Left lobe of liver (tissue), 2 donors: ENCODE measurements around the gene G6PD. TPM values are rescaled to one million over a fixed set of nuclear protein-coding genes. Genes with fewer than 3 reads are reported as not detected.

Experiments
- ATAC-seq: fragments of 200-7000 bp; cut with Tn5 transposase; one replicate; pipeline ENCODE4 v1.9.1; 2020; ENCODE audit warnings: mild to moderate bottlenecking, moderate library complexity
- DNase-seq: peaks from one replicate; pipeline ENCODE4 v3.0.0-alpha.2; 2020; ENCODE audit warnings: low spot score
- total RNA-seq: library from RNA; stranded (reverse); gene quantifications from one replicate; pipeline ENCODE4 v1.2.1, GENCODE V29; 2021
- donor health status: DM: no; HTN: no; CAD: no; lungs with moderate emphysema.
- donor health status: DM: no; HTN: yes; CAD: no.

The G6PD gene
- total RNA-seq, 1 donor from 2014 or later = 5.6 TPM

DNA sequence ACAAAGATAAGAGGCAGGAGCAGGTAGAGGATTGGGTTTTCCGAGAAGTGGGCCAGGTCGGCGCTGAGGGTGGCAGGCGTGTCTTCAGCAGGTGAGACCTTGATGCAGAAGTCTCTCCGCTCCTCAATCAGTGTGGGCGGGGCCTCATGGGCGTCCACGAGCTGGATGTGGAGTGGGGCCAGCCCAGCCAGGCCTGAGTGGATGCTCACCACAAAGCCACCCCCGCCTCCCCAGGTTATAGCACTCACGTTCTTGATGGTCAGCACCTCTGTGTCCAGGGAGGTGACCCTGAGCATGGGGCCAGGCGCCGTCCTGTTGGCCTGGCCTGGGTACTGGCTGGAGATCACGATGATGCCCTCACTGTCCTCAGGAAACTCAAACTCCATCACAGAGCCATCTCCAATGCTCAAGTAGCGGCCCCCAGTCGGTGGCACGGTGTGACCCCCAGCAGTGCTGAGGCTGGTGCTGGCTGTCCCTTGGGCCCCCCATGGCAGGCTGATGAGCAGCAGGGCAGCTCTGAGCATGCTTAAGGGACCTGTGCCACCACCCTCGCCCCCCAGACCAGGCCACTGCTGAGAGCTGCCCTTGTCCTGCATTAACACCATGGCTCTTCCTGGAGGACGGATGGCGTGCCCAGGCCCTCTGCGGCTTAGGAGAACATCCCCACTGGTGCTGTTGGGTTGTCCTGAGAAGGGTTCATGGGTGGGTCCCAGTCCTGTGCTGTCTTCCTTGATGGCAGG lies 58.1 kb downstream of the G6PD start:
- DNase-seq (no peak), ATAC-seq (no peak)

DNA sequence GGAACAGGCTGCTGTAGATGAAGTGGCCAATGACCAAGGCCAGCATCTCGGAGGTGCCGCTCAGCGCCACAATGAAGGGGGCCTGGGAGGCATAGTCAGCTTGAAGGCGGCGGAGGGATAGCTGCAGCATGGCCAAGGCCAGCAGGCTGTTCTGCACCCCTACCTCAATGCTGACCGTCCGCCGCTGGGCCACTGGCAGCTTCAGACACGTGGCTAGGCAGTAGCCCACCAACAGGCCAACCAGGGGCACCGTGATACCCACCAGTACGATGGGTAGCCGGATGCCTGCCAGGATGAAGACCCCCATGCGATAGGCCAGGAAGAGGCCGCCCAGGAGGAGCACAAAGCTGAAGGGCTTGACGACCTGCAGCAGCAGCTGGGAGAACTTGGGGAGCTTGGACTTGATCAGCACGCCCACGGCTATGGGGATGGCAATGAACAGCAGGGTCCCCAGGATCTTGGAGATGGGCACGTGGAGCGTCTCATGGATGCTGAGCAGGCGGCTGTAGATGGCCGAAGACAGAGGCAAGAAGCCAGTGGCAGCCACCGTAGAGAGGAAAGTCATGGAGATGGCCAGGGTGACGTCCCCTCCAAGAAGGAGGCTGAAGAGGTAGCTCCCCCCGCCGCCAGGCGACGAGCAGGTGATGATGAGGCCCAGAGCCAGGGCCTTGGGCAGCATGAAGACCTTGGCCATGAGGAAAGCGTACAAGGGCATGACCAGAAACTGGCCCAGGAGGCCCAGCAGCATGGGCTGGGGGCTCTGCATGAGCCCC lies 58.9 kb downstream of the G6PD start:
- DNase-seq = no peak
- ATAC-seq = no peak

DNA sequence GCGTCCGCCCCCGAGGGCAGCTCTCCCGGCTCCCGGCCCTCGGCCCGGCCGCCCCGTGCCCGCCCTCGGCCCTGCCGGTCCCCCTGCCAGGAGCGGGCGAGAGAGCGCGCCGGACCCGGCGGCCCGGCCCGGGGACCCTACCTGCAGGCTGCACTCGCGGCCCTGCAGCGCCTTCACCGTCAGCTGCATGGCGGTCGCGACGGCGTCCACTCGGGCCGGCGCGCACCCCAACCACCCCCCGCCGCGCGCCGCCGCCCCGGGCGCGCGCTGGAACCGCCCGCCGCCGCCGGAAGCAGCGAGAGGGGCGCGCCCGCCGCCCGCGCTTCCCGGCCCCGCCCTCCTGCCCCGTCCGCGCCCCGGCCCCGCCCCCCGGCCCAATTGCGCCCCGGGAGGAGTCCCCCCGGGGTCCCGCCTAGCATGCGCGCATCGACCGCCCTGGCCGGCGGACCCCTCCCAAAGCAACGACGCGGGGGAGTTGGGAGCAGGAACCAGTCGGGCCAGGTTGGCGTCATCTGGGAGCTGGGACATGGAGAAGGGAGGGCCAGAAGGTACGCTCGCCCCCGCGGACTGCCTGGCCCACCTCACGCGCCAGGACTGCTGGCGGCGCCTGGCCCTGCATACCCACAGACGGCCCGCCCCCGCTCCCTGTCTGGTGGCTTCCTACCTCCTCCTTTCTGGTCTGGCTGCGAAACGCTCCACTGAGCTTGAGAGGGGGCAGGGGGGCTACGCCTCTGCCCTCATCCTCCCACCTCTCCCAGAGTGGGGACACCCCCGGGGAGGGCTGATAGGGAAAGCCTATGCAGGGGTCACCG lies 60.0 kb downstream of the G6PD start, which contains the start of gene UBL4A:
UBL4A (minus strand) TSS at position 220 of the 812 bp plus-strand sequence; CDS start at position 189, 31 bp downstream.
- peak; percentile 63 for ATAC-seq
- DNase-seq = peak; percentile 61

DNA sequence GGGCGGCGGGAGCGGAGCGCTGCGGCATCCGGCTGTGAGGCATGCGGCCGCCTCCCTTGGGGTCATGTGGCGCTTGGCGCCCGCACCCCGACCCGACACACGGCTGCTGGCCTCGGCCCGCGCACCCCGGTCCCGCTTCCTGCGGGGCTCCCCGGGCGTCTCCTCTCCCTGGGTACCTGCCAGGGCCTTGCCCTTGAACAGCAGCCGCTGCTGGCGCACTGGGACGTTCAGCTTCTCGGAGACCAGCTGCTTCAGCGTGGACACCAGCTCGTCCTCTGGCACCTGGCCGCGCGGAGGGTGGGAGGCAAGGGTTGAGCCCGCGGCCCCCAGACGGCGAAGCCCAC lies 60.6 kb downstream of the G6PD start:
- DNase-seq (peak; percentile 54), ATAC-seq (no peak)

DNA sequence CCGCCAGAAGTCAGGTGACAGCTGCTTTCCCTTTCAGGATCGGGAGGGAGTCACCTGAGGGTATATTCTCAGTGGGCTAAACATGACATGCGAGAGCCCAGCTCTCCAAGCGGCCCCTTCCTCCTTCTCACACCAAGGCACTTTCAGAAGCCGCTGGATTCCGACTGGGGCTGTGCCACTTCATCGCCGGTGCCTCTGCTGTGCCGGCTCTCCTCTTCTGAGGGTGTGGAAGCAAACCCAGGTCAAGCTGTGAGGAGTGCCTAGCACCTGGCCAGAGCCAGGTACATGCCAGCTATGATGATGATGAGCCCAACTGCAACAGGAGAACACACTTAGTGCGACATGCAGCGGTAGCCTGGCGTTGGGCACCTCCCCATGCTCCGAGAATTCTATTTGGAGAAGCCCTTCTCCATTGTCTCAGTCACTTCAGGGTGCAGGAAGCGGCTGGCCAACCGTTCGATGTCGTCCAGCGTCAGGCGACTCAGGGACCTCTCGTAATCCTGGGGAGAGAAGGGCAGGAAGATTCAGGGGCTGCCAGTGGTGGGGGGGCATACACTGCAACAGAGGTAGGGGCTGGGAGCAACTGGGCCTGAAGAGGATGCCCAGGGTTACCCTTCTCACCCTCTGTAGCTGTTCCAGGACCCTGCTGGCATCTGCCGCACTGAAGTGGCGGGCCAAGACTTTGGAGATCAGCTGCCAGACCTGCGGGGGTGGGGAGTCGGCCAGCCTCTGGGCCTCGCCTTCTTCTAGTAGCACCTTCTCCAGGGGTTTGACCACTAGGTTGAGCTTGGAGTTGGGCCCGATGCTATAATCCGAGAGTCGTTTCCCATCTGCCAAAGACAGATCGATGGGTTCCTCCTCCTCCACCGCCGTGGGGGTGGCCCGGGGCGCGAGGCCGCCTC lies 61.2 kb downstream of the G6PD start:
- ATAC-seq (peak; percentile 49), DNase-seq (no peak)

DNA sequence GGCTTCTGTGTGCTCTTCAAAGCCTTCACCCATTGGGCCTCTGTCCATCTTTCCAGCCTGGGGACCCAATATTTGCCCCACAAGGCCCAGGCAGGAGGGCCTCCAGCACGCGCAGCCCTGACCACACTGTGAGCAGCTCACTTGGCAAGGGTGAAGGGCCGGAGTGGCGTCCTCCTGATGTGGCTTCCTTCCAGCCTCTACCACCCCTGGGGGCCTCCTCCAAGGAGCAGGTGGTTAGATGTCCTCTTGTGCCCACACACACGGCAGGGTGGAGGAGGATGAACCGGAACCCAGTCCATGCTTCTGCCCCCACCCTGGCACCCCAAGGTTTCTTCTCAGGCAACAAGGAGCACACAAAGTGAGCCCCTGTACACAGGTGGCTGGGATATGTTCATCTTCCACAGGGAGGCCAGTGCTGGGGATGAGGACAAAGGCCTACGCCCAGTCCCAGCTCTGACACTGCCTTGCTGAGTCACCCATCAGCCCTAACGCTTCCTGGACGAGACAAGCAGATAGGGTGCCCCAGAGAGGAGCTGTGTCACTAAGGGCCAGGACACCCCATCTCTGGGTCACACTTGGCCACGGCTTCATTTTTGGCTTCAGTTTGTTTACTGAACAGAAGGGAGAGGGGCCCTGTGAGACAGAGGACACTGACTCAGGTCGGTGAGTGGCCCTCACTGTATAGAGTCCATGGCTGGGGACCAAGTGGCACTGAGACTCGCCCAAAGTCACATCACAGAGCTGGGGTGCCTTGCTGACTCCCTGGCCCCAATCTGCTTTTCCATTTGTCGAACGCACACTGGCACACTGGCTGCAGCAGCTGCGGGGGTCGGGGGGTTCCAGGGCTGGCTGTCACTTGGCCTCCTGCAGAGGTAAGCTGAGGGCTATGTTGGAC lies 62.1 kb downstream of the G6PD start:
- ATAC-seq (no peak), DNase-seq (no peak)

DNA sequence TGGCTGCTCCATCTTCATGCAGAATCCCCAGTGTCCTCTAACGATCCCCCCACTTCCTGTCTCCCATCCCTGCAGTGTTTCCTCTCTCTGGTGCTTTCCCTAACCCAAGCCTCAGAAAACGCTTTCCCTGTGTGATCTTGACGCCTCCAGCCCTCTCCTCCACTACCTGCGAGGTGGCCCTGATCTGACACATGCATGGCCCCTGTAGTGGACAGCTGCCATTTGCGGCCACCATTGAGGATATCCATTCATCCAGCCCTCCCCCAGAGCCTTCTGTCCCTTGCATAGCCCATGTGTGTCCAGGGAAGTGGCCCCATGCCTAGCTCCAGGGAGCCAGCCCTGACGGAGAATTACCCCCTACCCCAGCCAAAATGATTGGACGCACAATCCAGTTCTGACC lies 63.3 kb downstream of the G6PD start:
- ATAC-seq (no peak), DNase-seq (no peak)

DNA sequence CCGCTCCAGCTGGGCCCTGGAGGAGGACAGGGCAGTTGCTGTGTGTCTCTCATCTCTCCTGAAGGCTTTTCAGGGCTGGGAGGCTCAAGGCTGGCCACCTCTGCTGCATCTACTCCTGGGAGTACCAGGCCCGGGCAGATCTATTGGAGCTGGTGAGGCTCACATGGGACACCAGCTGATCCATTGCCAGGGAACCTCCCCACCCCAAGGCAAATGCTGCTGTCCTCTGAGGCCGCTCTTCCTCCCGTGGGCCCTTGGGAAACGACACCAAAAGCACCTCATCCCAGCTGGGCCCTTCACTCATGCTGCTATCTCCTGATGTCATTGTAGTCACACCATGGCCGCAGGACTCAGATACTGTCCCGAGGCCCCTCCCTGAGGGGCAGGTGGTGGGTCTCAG lies 63.9 kb downstream of the G6PD start:
- ATAC-seq (no peak), DNase-seq (no peak)

DNA sequence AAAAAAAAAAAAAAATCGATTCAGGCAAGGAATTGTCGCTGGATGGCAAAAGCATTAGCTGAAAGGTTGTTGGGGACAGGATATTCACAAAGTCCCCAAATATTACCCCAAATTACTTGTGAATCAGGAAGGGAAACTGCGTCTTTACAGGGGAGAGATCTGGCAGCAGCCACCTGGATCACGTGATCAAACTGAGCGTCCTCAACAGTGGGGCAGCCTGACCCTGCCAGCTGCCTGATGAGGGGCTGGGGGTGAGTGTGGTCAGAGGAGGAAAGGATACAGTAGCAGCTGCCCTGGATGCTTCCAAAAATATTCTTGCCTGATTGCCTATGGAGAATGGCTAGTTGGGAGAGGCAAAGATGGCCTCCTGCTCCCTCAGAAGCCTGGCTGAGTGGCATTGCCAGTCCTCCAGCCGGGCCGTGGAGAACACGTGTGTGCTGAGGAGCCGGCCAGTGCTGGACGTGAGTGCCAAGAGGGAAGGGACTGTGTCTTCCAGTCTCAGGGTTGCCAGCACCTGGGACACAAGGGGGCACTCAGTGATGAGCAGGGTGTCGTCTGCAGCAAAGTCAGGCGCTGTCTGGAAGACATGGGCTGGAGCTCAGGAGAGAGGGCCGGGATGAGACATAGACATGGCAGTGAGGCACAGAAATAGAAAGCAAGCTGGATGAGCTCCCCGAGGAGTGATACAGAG lies 64.6 kb downstream of the G6PD start:
- no peak for ATAC-seq

More for the DNA sequence above, 64.6 kb downstream of the G6PD start:
- DNase-seq = no peak

Other genes with a start within 250 kb of the G6PD start
- gene FLNA, start 172.2 kb downstream of the G6PD start, total RNA-seq = 76.6 TPM
- gene EMD, start 167.6 kb downstream of the G6PD start, total RNA-seq = 19.5 TPM
- gene RPL10, start 148.5 kb downstream of the G6PD start, total RNA-seq = 1,085 TPM
- 14.9 TPM for gene DNASE1L1, start 137.6 kb downstream of the G6PD start, total RNA-seq
- gene TAFAZZIN, start 135.3 kb downstream of the G6PD start, total RNA-seq = 21.0 TPM
- gene ATP6AP1, start 118.2 kb downstream of the G6PD start, total RNA-seq = 26.2 TPM
- 31.4 TPM for gene GDI1, start 109.7 kb downstream of the G6PD start, total RNA-seq
- 18.7 TPM for gene FAM50A, start 102.7 kb downstream of the G6PD start, total RNA-seq
- gene PLXNA3, start 88.6 kb downstream of the G6PD start, total RNA-seq = 4.5 TPM
- gene LAGE3, start 67.6 kb downstream of the G6PD start, total RNA-seq = 12.0 TPM
- 18.3 TPM for gene UBL4A, start 60.2 kb downstream of the G6PD start, total RNA-seq
- 3.7 TPM for gene SLC10A3, start 56.2 kb downstream of the G6PD start, total RNA-seq
- 35.3 TPM for gene FAM3A, start 30.6 kb downstream of the G6PD start, total RNA-seq
- 69.0 TPM for gene IKBKG, start 774 bp upstream of the G6PD start, total RNA-seq
- gene CTAG1A, start 38.3 kb upstream of the G6PD start, total RNA-seq = not detected
- not detected for gene CTAG1B, start 72.4 kb upstream of the G6PD start, total RNA-seq
- gene CTAG2, start 106.7 kb upstream of the G6PD start, total RNA-seq = not detected
- gene GAB3, start 204.2 kb upstream of the G6PD start, total RNA-seq = 0.73 TPM
- gene DKC1, start 216.0 kb upstream of the G6PD start, total RNA-seq = 9.6 TPM